Fibroblast of pulmonary artery (primary cell): ENCODE measurements around the gene TFAP2A.
A peak's percentile ranks its signal among the peaks of the same experiment; 100 is the strongest.

Experiments used
- DNase-seq: peaks from one replicate; pipeline ENCODE4 v3.0.0-alpha.2; 2010; ENCODE audit warnings: low read depth
- H3K4me3 ChIP-seq: replicated peaks from 2 replicates; pipeline ENCODE4 v1.5.1; 2011; ENCODE audit warnings: low read depth, mild to moderate bottlenecking, control low read depth, low read length, moderate library complexity
- CTCF ChIP-seq: IDR thresholded peaks from 2 replicates; pipeline ENCODE4 v1.5.1; 2011; ENCODE audit warnings: mild to moderate bottlenecking, control low read depth, low read length, inconsistent platforms; ENCODE audit errors: missing control alignments

TFAP2A gene

DNA sequence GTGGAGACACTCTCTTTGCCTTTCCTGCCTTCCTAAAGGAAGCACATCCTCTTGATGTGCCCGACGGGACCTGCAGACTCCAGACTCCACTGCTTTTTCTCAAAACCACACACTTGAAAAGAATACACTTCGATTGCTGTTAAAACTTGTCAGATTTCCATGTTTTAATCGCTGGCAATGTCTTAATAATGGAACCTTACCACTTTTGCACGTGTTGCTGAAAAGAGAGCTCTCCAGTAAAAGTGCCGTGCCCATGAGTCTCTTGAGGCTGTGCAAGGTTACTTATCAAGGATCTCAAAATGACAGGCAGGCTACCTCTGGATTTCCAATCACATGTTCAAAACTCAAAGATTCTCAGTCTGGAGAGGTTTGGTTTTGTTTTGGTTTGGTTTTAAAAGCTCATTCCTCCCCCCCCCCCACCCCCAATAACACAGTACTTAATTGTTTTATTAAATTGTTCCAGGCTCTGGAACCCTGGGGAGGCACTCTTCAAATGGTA lies 12.0 kb upstream of the TFAP2A start:
- TF ChIP-seq CTCF, result no peak
- peak overlapping the region; percentile 55 for H3K4me3 ChIP-seq
- no peak for DNase-seq

- peak overlapping the region; percentile 55 for H3K4me3 ChIP-seq
- no peak for TF ChIP-seq CTCF
- DNase-seq, result no peak
These were observed 11.3 kb upstream of the TFAP2A start for GRCh38 chr6:10425975-10426780.

DNA sequence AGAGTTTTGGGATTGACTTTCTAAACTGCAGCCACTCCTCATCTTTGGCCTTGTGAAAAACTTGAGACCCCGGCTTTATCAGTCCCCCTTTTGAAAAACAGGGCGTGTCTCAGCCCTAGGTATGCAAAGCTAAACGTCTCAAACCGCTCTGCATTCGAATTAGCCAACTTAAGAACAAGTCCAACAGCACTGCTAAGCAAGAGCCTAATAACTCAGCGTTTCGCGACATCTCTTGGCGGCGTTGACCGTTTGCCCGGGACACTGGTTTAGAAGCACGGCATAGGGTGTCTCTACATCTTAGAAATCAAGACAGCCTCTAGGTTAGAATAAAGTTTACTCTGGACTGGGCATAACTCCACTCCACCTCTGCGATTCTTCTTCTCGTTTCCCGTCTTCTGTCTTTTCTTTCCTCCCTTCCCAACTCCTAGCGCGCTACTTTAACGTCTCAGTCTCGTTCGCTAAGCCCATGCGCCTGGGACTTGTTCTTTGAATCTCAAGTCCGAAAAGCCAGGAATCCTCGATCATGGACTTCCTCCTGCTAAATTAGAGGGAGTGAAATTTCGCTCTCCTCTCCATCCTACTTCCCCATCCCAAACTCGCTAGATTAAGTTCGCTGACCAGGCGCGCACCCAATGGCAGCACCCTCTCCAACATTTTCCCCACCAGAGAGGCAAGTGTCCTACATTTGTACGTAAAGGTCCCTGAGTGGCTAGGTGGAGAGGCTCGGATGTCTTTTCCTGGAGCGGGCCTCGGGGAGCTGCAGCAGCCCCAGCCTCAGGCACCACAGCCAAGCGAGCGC lies 10.5 kb upstream of the TFAP2A start:
- TF ChIP-seq CTCF, result no peak
- peak overlapping the region; percentile 55 for H3K4me3 ChIP-seq
- no peak for DNase-seq

- TF ChIP-seq CTCF, result no peak
- no peak overlapping the region for H3K4me3 ChIP-seq
- DNase-seq, result no peak
These were observed 9.2 kb upstream of the TFAP2A start for GRCh38 chr6:10424040-10424439.

- no peak for DNase-seq
- no peak for TF ChIP-seq CTCF
- no peak overlapping the region for H3K4me3 ChIP-seq
These were observed 7.8 kb upstream of the TFAP2A start for GRCh38 chr6:10422737-10423034.

DNA sequence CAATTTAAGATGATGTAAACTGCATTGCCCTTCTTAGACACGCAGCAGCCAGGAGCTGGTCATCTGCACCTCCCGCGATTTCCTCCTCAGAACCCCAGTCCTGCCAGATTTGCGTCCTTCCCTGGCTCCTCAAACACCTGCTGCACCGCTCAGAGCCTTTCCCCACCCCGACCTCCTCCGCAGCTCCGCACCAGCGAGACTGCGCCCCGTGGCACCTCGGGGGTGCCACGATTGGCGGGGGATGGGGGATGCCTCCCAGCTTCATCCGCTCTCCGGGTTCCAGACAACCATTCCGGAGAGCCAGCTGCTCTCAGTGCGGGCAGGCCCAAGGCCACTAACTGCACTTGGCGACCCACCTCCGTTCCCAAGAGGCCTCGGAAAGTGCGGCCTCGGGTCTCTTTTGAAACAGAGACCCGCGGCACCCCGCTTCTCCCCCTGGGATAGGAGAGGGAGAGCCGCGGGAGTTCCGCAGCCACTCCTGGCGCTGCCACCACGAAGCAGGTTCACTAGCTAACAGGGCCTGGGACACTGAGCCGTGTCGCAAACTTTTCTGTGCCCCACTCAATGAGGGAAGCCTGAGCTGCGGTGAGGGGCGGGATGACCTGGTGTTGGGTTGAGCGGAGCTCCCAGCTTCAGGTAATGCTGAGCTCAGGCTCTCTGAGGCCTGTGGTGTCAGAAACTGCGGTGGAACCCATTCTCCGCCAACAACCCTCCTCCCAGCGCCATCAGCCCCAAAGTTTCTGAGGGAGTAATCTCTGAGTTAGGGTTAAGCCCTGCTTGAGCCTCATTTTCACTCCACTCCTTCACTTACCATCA lies 7.3 kb upstream of the TFAP2A start:
- no peak for DNase-seq
- no peak for TF ChIP-seq CTCF
- H3K4me3 ChIP-seq, result no peak overlapping the region
